Spleen (tissue), 11 donors: ENCODE data around the gene MKS1. TPM values are rescaled to one million over a fixed set of nuclear protein-coding genes. Genes with fewer than 3 reads are reported as not detected.

ENCODE experiments used
- DNase-seq: peaks from one replicate; pipeline ENCODE4 v3.0.0-alpha.2; 2020
- H3K27ac ChIP-seq, 8 donors: fragments of 200-600 bp; sonication (generic) in 7 of 8; 1 replicate in 4 of 8; 2 replicates in 4 of 8; pipeline versions ENCODE4 v1.5.0 to v1.8.0; 2016 to 2021; ENCODE audit warnings: inconsistent platforms in 4 of 8, mild to moderate bottlenecking in 4 of 8, moderate library complexity in 1 of 8
- H3K27me3 ChIP-seq, 7 donors: fragments of 200-600 bp; sonication (generic) in 6 of 7; replicated peaks in 1 of 7; 1 replicate in 4 of 7; 2 replicates in 3 of 7; pipeline versions ENCODE4 v1.5.0 to v1.8.0; 2016 to 2021; ENCODE audit warnings: inconsistent platforms in 3 of 7, mild to moderate bottlenecking in 1 of 7
- H3K36me3 ChIP-seq, 6 donors: fragments of 200-600 bp; sonication (generic) in 5 of 6; 1 replicate in 4 of 6; 2 replicates in 2 of 6; pipeline versions ENCODE4 v1.5.0 to v1.8.0; 2016 to 2021; ENCODE audit warnings: inconsistent platforms in 2 of 6
- H3K4me1 ChIP-seq, 6 donors: fragments of 200-600 bp; sonication (generic) in 5 of 6; 1 replicate in 3 of 6; 2 replicates in 3 of 6; pipeline versions ENCODE4 v1.5.0 to v1.8.0; 2016 to 2021; ENCODE audit warnings: inconsistent platforms in 3 of 6
- H3K4me3 ChIP-seq, 8 donors: fragments of 200-600 bp; sonication (generic) in 7 of 8; 1 replicate in 4 of 8; 2 replicates in 4 of 8; pipeline versions ENCODE4 v1.5.0 to v1.8.0; 2016 to 2021; ENCODE audit warnings: inconsistent platforms in 4 of 8, mild to moderate bottlenecking in 4 of 8, moderate library complexity in 2 of 8
- H3K9me3 ChIP-seq, 8 donors: fragments of 200-600 bp; sonication (generic) in 7 of 8; 1 replicate in 4 of 8; 2 replicates in 4 of 8; pipeline versions ENCODE4 v1.5.0 to v1.8.0; 2016 to 2021; ENCODE audit warnings: inconsistent platforms in 4 of 8
- POLR2A ChIP-seq, 3 donors: fragments of 450-650 bp; IDR thresholded peaks; one replicate each; pipeline ENCODE4 v1.5.1; 2017; ENCODE audit warnings: antibody characterized with exemption in 3 of 3, mild to moderate bottlenecking in 1 of 3
- POLR2AphosphoS5 ChIP-seq, 3 donors: sonication (generic); formaldehyde crosslinking; IDR thresholded peaks; one replicate each; pipeline ENCODE4 v1.5.1; 2017; ENCODE audit warnings: antibody characterized with exemption in 3 of 3
- WGBS, 5 donors: extraction: QIAGEN DNeasy Blood & Tissue Kit in 3 of 5; methylation state at CpG; one replicate each; pipeline versions ENCODE4 v1.1.5 to v1.1.7; 2013 to 2018; 5-methylcytosine and 5-hydroxymethylcytosine counted together
- intact Hi-C: fragments of 100-400 bp; cut with DNase I; formaldehyde crosslinking; loops from one replicate; pipeline ENCODE4 v1.15.0; 2023; ENCODE audit warnings: low total_unique reads
- polyA plus RNA-seq, 3 donors: library from polyadenylated mRNA; stranded (reverse); fragments of 200-250 nt; gene quantifications; one replicate each; pipeline ENCODE4 v1.2.1, GENCODE V29; 2013
- total RNA-seq, 7 donors: library from RNA; depleted of rRNA in 3 of 7; stranded (reverse); fragments of >200 nt in 3 of 7; fragmentation: NEBNext Ultra II Directional in 4 of 7; extraction: Animal tissue kit (Norgen Biotek cat#: 25700) in 4 of 7; gene quantifications; one replicate each; pipeline versions ENCODE4 v1.1.0 to v1.2.1, GENCODE V29; 2016 to 2021
- TF ChIP-seq, protein P1 (sequence below), 11 experiments: fragments of 200-600 bp in 7 of 11; fragments of 450-650 bp in 4 of 11; sonication (generic) in 4 of 11; IDR thresholded peaks in 8 of 11; conservative IDR thresholded peaks in 3 of 11; 1 replicate in 7 of 11; 2 replicates in 4 of 11; pipeline versions ENCODE4 v1.4.0 to v1.8.0; 2016 to 2021; ENCODE audit warnings: antibody characterized with exemption in 11 of 11, inconsistent platforms in 4 of 11, mild to moderate bottlenecking in 1 of 11
- donor health status: healthy with polysubstance abuse.
- donor health status: DM: no; HTN: no; CAD: no; lungs with moderate emphysema.
- donor health status: DM: no; HTN: no; CAD: no.
- donor health status: Bipolar disorder and iron deficiency.
- donor health status: healthy.
- donor health status: DM: no; HTN: no; CAD: no.
- donor health status: DM: yes; HTN: yes; CAD: no.

The MKS1 gene
- total and polyA plus RNA-seq, 10 donors, result 8.1 to 17.1 (median 13.0) TPM

- H3K9me3 ChIP-seq, result no peaks in the 10 kb centered on the region
- peaks cover 0 to 8% (median 0%) of the 10 kb centered on the region in 7 donors for H3K27me3 ChIP-seq
- intact Hi-C loops, result no loop called here
- TF ChIP-seq, protein P1, sequence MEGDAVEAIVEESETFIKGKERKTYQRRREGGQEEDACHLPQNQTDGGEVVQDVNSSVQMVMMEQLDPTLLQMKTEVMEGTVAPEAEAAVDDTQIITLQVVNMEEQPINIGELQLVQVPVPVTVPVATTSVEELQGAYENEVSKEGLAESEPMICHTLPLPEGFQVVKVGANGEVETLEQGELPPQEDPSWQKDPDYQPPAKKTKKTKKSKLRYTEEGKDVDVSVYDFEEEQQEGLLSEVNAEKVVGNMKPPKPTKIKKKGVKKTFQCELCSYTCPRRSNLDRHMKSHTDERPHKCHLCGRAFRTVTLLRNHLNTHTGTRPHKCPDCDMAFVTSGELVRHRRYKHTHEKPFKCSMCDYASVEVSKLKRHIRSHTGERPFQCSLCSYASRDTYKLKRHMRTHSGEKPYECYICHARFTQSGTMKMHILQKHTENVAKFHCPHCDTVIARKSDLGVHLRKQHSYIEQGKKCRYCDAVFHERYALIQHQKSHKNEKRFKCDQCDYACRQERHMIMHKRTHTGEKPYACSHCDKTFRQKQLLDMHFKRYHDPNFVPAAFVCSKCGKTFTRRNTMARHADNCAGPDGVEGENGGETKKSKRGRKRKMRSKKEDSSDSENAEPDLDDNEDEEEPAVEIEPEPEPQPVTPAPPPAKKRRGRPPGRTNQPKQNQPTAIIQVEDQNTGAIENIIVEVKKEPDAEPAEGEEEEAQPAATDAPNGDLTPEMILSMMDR (IDR thresholded peaks at IDR 0.05 in 8 of 11, conservative IDR thresholded peaks at IDR 0.05 in 3 of 11), result no peak
- TF ChIP-seq POLR2AphosphoS5 (IDR thresholded peaks at IDR 0.05) (no peak), POLR2A (IDR thresholded peaks at IDR 0.05) (no peak)
- H3K36me3 ChIP-seq, result no peaks in the 10 kb centered on the region
- H3K27ac ChIP-seq, result no peak overlapping the region
- no peak for DNase-seq
- H3K4me3 ChIP-seq, result no peak overlapping the region
- peaks cover 0 to 27% (median 17%) of the 10 kb centered on the region in 6 donors for H3K4me1 ChIP-seq
- 43 to 64% (median 57%) methylated on average over 3 of the region's 3 CpGs for WGBS, 5 donors
Measured at GRCh38 chr17:58228679-58229078, 9.6 kb upstream of the MKS1 start.

DNA sequence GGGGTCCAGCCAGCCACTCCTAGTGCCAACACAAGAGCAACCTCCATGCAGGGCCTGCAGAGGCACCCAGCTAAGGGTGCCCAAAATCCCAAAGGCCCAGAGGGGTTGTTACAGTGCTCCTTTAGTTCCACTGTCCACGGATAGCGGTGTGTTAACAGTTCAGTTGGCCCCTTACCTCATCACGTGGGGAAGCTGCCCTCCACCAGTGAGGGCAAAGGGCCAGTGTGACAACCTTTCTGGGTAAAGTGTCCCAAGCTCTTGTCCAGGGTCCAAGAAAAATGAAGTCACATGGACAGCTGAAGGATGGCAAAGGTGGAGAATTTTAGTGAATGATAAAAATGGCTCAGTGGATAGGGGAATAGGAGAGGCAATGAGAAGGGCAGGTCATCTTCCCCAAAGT is 8.7 kb upstream of the MKS1 start:
- Histone ChIP-seq H3K9me3 (no peaks in the 10 kb centered on the region), H3K27me3 (peaks cover 0 to 8% (median 0%) of the 10 kb centered on the region in 7 donors), H3K36me3 (no peaks in the 10 kb centered on the region), H3K27ac (no peak overlapping the region), H3K4me3 (no peak overlapping the region), H3K4me1 (peaks cover 0 to 18% (median 8%) of the 10 kb centered on the region in 6 donors)
- intact Hi-C loops, result no loop called here
- DNase-seq, result no peak
- 85 to 94% (median 87%) methylated on average over 3 of the region's 3 CpGs for WGBS, 5 donors
- TF ChIP-seq, protein P1 (IDR thresholded peaks at IDR 0.05 in 8 of 11, conservative IDR thresholded peaks at IDR 0.05 in 3 of 11), result no peak
- TF ChIP-seq POLR2A (IDR thresholded peaks at IDR 0.05), result no peak

- DNase-seq, result no peak
- H3K4me3 ChIP-seq, result no peak overlapping the region
- H3K9me3 ChIP-seq, result no peaks in the 10 kb centered on the region
- TF ChIP-seq, protein P1 (IDR thresholded peaks at IDR 0.05 in 8 of 11, conservative IDR thresholded peaks at IDR 0.05 in 3 of 11), result no peak
- TF ChIP-seq POLR2AphosphoS5 (IDR thresholded peaks at IDR 0.05) (no peak), POLR2A (IDR thresholded peaks at IDR 0.05) (no peak)
- H3K36me3 ChIP-seq, result no peaks in the 10 kb centered on the region
- peaks cover 0 to 8% (median 0%) of the 10 kb centered on the region in 7 donors for H3K27me3 ChIP-seq
- H3K27ac ChIP-seq, result no peak overlapping the region
- intact Hi-C loops, result no loop called here
- peaks cover 6 to 9% (median 8%) of the 10 kb centered on the region in 6 donors for H3K4me1 ChIP-seq
- WGBS, 5 donors, result 36 to 56% (median 52%) methylated on average over 1 of the region's 1 CpG
Measured at GRCh38 chr17:58224315-58224714, 5.3 kb upstream of the MKS1 start.

DNA sequence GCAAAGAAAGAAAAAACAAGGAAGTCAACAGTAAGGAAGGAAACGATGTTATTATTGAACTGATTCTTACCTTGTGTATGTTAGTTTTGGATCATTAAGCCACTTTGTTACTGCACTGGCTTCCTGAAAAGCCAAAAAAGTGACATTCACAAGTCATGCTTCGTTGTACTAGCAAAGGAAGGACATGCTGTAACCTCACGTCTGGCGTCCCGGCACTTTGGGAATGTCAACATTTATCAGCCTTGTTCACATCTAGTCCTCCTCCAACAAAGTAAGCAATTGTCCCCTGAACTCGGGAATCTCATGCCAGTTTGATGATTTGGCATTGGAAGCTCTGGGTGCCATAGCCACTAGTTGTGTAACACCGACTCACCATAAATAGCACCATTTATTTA is 731 bp upstream of the MKS1 start:
- Histone ChIP-seq H3K4me1 (peaks cover 6 to 31% (median 13%) of the 10 kb centered on the region in 6 donors), H3K27ac (peak overlapping the region; percentile 30 to 90 (median 82)), H3K9me3 (no peaks in the 10 kb centered on the region), H3K36me3 (peaks cover 0 to 18% (median 5%) of the 10 kb centered on the region in 6 donors), H3K4me3 (peak overlapping the region; percentile 46 to 87 (median 58)), H3K27me3 (no peaks in the 10 kb centered on the region)
- intact Hi-C loops, result no loop called here
- TF ChIP-seq, protein P1 (IDR thresholded peaks at IDR 0.05 in 8 of 11, conservative IDR thresholded peaks at IDR 0.05 in 3 of 11), result no peak
- TF ChIP-seq POLR2AphosphoS5 (IDR thresholded peaks at IDR 0.05), result no peak
- no peak for TF ChIP-seq POLR2A (IDR thresholded peaks at IDR 0.05)
- no peak for DNase-seq
- WGBS, 5 donors, result 50 to 70% (median 63%) methylated on average over 7 of the region's 7 CpGs
